Suprapubic skin (tissue), 4 donors: ENCODE results near the gene ESR2.

Source experiments
- CTCF ChIP-seq, 2 donors: fragments of 200-600 bp in 1 of 2; fragments of 450-650 bp in 1 of 2; sonication (generic) in 1 of 2; IDR thresholded peaks; one replicate each; pipeline ENCODE4 v1.5.1; 2016 to 2019; ENCODE audit warnings: antibody characterized with exemption in 2 of 2, mild to moderate bottlenecking in 1 of 2, moderate library complexity in 1 of 2
- EP300 ChIP-seq: sonication (generic); formaldehyde crosslinking; IDR thresholded peaks from one replicate; pipeline ENCODE4 v1.6.1; 2017; ENCODE audit warnings: antibody characterized with exemption
- POLR2A ChIP-seq, 2 donors: fragments of 450-650 bp; IDR thresholded peaks; one replicate each; pipeline ENCODE4 v1.6.1; 2017; ENCODE audit warnings: antibody characterized with exemption in 2 of 2, mild to moderate bottlenecking in 2 of 2, moderate library complexity in 2 of 2
- POLR2AphosphoS5 ChIP-seq, 3 donors: sonication (generic); formaldehyde crosslinking; IDR thresholded peaks; one replicate each; pipeline ENCODE4 v1.6.1; 2017; ENCODE audit warnings: antibody characterized with exemption in 3 of 3

GRCh38 chr14:64215978-64216377 lies 78.2 kb downstream of the ESR2 start:
- TF ChIP-seq POLR2A (IDR thresholded peaks at IDR 0.05) (no peak), CTCF (IDR thresholded peaks at IDR 0.05) (no peak), EP300 (no peak), POLR2AphosphoS5 (IDR thresholded peaks at IDR 0.05) (no peak)
